Measurements from ENCODE around the gene DHRSX. TPM values are rescaled to one million over a fixed set of nuclear protein-coding genes. Genes with fewer than 3 reads are reported as not detected.

The DHRSX gene
- polyA plus RNA-seq, 1 donor from 2014 or later: 15.7 TPM

- TF ChIP-seq MXI1 (conservative IDR thresholded peaks at IDR 0.05; ENCODE audit: poor library complexity, severe bottlenecking) (no peak), POLR2AphosphoS5 (IDR thresholded peaks at IDR 0.05) (no peak), TAF1 (IDR thresholded peaks at IDR 0.05; ENCODE audit: low read depth) (no peak)
These were observed 12.0 kb downstream of the DHRSX start (continued) for GRCh38 chrX:2488621-2489285.

GRCh38 chrX:2487366-2487765 lies 13.4 kb downstream of the DHRSX start:
- no peak overlapping the region for H3K4me3 ChIP-seq (ENCODE audit: low read length)
- peaks cover 14% of the 10 kb centered on the region for H3K9me3 ChIP-seq (ENCODE audit: low read length)
- no peaks in the 10 kb centered on the region for H3K9me2 ChIP-seq (ENCODE audit: insufficient read depth, low read length)
- no peak overlapping the region for H3K9ac ChIP-seq (ENCODE audit: low read length)
- H3K36me3 ChIP-seq (ENCODE audit: insufficient read depth, low read length): peaks cover 24% of the 10 kb centered on the region
- H3F3A ChIP-seq (ENCODE audit: insufficient read depth, low read length, poor library complexity, severe bottlenecking): no peaks in the 10 kb centered on the region
- H2AFZ ChIP-seq (ENCODE audit: low read depth, low read length): no peak overlapping the region
- no peak overlapping the region for H3K4me2 ChIP-seq (ENCODE audit: low read length)
- no peaks in the 10 kb centered on the region for H4K20me1 ChIP-seq (ENCODE audit: insufficient read depth)
- peaks cover 6% of the 10 kb centered on the region for H3K79me2 ChIP-seq (replicated peaks; ENCODE audit: insufficient read depth, low read length)
- H3K27ac ChIP-seq (ENCODE audit: low read length): no peak overlapping the region
- no peaks in the 10 kb centered on the region for H3K27me3 ChIP-seq (ENCODE audit: insufficient read depth, low read depth, low read length)
- TF ChIP-seq TAF1 (IDR thresholded peaks at IDR 0.05; ENCODE audit: low read depth) (no peak), POLR2AphosphoS5 (IDR thresholded peaks at IDR 0.05) (no peak), CTCF (IDR thresholded peaks at IDR 0.05; ENCODE audit: poor library complexity, severe bottlenecking) (no peak), EZH2 (IDR thresholded peaks at IDR 0.05; ENCODE audit: borderline replicate concordance, insufficient read depth, low read length, poor library complexity, severe bottlenecking) (no peak), MXI1 (conservative IDR thresholded peaks at IDR 0.05; ENCODE audit: poor library complexity, severe bottlenecking) (no peak), SMC3 (conservative IDR thresholded peaks at IDR 0.05; ENCODE audit: poor library complexity) (no peak), REST (IDR thresholded peaks at IDR 0.05; ENCODE audit: borderline replicate concordance) (no peak), EP300 (conservative IDR thresholded peaks at IDR 0.05; ENCODE audit: poor library complexity, severe bottlenecking) (no peak), RAD21 (conservative IDR thresholded peaks at IDR 0.05) (no peak)

- H3K36me3 ChIP-seq (ENCODE audit: insufficient read depth, low read length): peaks cover 24% of the 10 kb centered on the region
- H3K27me3 ChIP-seq (ENCODE audit: insufficient read depth, low read depth, low read length): no peaks in the 10 kb centered on the region
- no peak overlapping the region for H3K4me3 ChIP-seq (ENCODE audit: low read length)
- H3K79me2 ChIP-seq (replicated peaks; ENCODE audit: insufficient read depth, low read length): peaks cover 3% of the 10 kb centered on the region
- no peak overlapping the region for H3K9ac ChIP-seq (ENCODE audit: low read length)
- no peak overlapping the region for H3K27ac ChIP-seq (ENCODE audit: low read length)
- no peak for TF ChIP-seq EP300 (conservative IDR thresholded peaks at IDR 0.05; ENCODE audit: poor library complexity, severe bottlenecking)
- H3K9me3 ChIP-seq (ENCODE audit: low read length): peaks cover 14% of the 10 kb centered on the region
- no peaks in the 10 kb centered on the region for H3F3A ChIP-seq (ENCODE audit: insufficient read depth, low read length, poor library complexity, severe bottlenecking)
- H3K9me2 ChIP-seq (ENCODE audit: insufficient read depth, low read length): no peaks in the 10 kb centered on the region
- no peak overlapping the region for H2AFZ ChIP-seq (ENCODE audit: low read depth, low read length)
- H3K4me2 ChIP-seq (ENCODE audit: low read length): no peak overlapping the region
- H4K20me1 ChIP-seq (ENCODE audit: insufficient read depth): no peaks in the 10 kb centered on the region
These were observed 14.2 kb downstream of the DHRSX start for GRCh38 chrX:2486476-2487133.

Data from neural cell (in vitro differentiated cells).